Measurements from ENCODE around the gene NEDD4L. TPM values are rescaled to one million over a fixed set of nuclear protein-coding genes. Genes with fewer than 3 reads are reported as not detected.

The NEDD4L gene
- total and polyA plus RNA-seq, 10 of the 15 experiments (the other 5 are each of a cell fraction or from before 2014, with no cell fraction given), result 7.4 to 24.0 (median 17.7) TPM

DNA sequence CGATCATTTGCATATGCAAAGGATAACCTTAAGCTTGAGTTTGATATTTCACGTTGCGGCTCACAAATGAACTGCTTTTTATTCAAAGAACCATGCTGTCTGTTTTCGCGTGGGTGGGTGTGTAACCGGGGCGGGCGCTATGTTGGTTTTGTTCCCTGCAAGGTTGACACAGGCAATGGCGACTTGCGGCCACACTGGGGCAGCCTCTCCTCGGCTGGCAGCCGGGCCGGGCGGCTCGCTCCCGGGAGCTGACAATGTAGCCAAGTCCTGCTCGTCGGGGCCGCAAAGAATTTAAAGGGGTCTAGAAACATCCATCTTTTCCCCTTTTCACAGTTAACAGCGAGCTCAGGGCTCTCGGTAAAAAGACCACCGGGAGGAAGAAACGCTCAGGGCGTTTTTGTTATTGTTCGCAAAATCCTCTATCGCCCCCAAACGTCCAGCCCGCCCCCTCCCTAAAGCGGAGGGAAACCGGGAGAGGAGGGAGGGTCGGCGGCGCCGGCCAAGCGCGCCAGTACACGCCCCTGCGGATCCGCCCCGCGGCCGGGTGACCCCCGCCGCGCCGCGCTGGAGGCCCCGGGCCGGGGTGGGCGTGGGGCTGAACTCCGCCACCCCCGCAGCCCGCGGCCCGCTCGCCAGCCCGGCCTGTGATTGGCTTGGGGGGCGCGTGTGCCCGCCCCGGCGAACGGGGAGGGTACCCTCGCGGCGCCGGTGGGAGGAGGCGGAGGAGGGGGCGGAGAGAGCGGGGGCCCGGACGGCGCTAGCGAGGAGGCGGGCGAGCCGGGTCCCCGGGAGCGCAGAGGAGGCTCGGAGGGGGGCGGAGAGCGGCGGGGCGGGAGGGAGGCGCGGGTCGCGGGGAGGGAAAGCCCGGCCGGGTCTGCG, at the start of gene NEDD4L (continued):
- no peak for TF ChIP-seq MYB (IDR thresholded peaks at IDR 0.05; ENCODE audit: borderline replicate concordance, low read depth, low read length)
- no peak; the same call in 1 of the 2 replicates for TF ChIP-seq ASH2L (IDR thresholded peaks at IDR 0.05; ENCODE audit: borderline replicate concordance, low read depth)
- TF ChIP-seq, protein P1, sequence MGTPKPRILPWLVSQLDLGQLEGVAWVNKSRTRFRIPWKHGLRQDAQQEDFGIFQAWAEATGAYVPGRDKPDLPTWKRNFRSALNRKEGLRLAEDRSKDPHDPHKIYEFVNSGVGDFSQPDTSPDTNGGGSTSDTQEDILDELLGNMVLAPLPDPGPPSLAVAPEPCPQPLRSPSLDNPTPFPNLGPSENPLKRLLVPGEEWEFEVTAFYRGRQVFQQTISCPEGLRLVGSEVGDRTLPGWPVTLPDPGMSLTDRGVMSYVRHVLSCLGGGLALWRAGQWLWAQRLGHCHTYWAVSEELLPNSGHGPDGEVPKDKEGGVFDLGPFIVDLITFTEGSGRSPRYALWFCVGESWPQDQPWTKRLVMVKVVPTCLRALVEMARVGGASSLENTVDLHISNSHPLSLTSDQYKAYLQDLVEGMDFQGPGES (IDR thresholded peaks at IDR 0.05), result no peak
- TF ChIP-seq BCL11A (IDR thresholded peaks at IDR 0.05; ENCODE audit: low read depth, low read length), result 0 out of 2 replicates have a peak, but pooled peaks have one; percentile 7
- no peak for TF ChIP-seq MYC (IDR thresholded peaks at IDR 0.05; ENCODE audit: insufficient read depth, insufficient read length, insufficient replicate concordance, low read length, severe bottlenecking)
- no peak for TF ChIP-seq SRF (IDR thresholded peaks at IDR 0.05; ENCODE audit: low read depth in 2 of 2, low read length in 2 of 2)
- no peak for TF ChIP-seq HDAC6 (IDR thresholded peaks at IDR 0.05; ENCODE audit: unreplicated experiment)
- TF ChIP-seq ZNF274 (IDR thresholded peaks at IDR 0.05; ENCODE audit: insufficient read depth, insufficient read length), result no peak
- no peak for TF ChIP-seq BHLHE40 (IDR thresholded peaks at IDR 0.05; ENCODE audit: borderline replicate concordance in 1 of 2, low read depth in 2 of 2, low read length in 1 of 2)
- no peak for TF ChIP-seq NFYA (IDR thresholded peaks at IDR 0.05; ENCODE audit: borderline replicate concordance, low read depth, low read length)
- TF ChIP-seq, protein P2, sequence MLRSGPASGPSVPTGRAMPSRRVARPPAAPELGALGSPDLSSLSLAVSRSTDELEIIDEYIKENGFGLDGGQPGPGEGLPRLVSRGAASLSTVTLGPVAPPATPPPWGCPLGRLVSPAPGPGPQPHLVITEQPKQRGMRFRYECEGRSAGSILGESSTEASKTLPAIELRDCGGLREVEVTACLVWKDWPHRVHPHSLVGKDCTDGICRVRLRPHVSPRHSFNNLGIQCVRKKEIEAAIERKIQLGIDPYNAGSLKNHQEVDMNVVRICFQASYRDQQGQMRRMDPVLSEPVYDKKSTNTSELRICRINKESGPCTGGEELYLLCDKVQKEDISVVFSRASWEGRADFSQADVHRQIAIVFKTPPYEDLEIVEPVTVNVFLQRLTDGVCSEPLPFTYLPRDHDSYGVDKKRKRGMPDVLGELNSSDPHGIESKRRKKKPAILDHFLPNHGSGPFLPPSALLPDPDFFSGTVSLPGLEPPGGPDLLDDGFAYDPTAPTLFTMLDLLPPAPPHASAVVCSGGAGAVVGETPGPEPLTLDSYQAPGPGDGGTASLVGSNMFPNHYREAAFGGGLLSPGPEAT (IDR thresholded peaks at IDR 0.05; ENCODE audit: low read depth), result no peak
- peak; percentile 30; the same call in 1 of the 2 replicates for TF ChIP-seq GATAD2B (conservative IDR thresholded peaks at IDR 0.05; ENCODE audit: low read depth)
